RPMI7951 (cell line): ENCODE results near the gene RPL32. TPM values are rescaled to one million over a fixed set of nuclear protein-coding genes. Genes with fewer than 3 reads are reported as not detected.
"Not testable (repeated sequence)": the region's sequence is repeated elsewhere in the genome, so short reads cannot be mapped to it uniquely, and the experiment has no call there.

ENCODE experiments used
- DNase-seq: peaks from one replicate; pipeline ENCODE4 v3.0.0-alpha.2; 2012; ENCODE audit warnings: low read depth
- total RNA-seq: library from RNA; depleted of rRNA; stranded (reverse); fragments of >200 nt; shearing (Covaris generic); gene quantifications from 2 replicates; pipeline ENCODE4 v1.2.3, GENCODE V29; 2014

Gene RPL32
- total RNA-seq, 1 experiment from 2014 or later, result 2,401 TPM

DNA sequence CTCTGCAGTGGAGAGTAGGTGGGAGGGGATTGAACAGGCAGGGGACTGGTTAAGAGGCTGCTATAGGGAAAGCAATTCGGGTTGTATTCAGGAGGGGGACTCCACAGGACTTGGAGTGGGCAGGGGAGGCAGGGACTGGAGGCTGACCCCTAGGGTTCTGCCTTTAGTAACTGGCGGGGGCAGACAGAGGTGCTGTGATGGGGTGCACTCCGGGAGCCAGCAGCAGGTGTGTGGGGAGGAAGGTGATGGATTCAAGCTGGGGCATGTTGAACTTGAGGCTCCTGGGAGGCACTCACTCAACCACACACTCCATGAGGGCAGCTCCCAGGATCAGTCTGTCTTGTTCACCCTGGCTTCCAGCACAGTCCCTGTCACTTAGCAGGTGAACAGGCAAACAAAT is 32.4 kb downstream of the RPL32 start:
- DNase-seq, result no peak

DNA sequence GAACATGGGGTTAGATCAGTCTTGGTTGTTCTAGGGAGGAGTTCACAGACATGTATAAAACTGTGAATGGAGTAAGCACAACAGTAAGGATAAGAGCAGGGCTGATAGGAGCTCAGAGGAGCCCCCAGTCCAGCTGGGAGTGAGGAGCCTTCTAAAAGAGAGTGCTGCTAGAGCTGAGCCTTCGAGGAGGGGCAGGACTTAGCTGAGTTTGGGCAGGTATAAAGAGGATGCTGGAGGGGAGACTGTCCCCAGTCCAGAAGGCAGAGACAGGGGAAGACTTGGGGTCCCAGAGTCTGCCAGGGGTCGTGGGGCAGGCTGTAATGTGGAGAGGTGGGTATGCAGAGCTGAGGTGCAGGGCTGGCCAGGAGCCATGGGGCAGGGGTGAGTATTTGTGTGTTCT is 32.8 kb downstream of the RPL32 start:
- DNase-seq, result no peak

DNA sequence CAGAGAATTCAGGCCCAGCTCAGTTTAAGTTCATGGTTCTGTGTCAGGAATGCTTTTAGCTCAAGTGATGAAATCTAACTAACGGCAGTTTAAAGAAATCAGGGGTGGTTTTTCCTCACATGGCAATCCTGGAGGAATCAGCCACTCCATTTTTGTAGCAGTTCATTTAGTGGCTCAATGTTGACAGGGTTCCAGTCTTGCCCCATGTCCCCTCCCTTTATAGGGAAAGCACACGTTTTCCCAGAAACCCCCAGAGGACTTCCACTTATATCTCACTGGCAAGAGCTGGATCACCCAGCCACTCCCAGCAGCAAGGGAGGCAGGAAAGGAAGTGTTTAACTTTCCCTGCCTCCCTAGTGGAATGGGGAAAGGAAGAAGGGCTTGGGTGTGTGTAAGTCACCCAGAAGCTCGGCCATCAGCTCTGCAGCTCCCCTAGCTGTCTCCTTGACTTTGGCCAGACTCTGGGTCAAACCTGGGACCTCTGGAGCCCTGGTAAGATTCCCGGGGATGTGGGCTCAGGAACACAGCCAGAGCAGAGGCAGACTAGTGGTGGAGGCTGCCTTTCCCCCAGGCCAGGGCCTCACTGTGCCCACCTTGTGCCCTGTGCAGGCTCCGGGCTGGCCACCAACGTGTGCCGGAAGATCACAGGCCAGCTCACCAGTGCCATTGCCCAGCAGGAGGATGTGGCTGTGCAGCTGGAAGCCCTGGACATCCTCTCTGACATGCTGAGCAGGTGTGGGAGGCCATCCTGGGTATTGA is 33.6 kb downstream of the RPL32 start:
- no peak for DNase-seq

DNA sequence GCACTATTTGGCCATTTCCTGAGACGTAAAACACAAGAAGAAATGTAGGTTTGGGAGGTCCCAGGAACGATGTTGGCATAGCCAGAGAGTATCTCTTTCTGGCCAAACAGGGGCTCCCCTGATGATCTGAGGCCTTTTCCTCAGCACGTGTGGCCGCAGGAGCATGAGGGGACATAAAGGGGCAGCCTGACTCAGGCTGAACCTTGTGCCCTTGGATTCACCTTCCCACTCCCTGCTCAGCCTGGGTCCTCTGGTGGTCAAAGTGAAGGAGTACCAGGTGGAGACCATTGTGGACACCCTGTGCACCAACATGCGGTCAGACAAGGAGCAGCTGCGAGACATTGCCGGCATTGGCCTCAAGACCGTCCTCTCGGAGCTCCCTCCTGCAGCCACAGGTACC is 34.3 kb downstream of the RPL32 start:
- no peak for DNase-seq

DNA sequence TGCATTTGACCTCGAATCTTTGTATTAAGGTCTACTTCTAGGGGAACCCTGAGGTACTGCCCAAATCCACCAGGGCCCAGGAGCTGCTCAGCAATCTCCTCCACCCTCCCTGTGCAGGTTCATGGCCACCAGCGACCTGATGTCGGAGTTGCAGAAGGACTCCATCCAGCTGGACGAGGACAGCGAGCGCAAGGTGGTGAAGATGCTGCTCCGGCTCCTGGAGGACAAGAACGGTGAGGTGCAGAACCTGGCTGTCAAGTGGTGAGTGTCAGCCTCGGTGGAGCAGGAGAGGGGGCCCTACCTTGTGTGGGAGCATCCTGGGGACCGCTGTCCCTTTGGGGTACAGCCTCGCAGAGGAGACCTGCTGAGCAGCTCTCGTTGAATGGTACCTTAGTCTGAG is 38.0 kb downstream of the RPL32 start:
- DNase-seq, result no peak

DNA sequence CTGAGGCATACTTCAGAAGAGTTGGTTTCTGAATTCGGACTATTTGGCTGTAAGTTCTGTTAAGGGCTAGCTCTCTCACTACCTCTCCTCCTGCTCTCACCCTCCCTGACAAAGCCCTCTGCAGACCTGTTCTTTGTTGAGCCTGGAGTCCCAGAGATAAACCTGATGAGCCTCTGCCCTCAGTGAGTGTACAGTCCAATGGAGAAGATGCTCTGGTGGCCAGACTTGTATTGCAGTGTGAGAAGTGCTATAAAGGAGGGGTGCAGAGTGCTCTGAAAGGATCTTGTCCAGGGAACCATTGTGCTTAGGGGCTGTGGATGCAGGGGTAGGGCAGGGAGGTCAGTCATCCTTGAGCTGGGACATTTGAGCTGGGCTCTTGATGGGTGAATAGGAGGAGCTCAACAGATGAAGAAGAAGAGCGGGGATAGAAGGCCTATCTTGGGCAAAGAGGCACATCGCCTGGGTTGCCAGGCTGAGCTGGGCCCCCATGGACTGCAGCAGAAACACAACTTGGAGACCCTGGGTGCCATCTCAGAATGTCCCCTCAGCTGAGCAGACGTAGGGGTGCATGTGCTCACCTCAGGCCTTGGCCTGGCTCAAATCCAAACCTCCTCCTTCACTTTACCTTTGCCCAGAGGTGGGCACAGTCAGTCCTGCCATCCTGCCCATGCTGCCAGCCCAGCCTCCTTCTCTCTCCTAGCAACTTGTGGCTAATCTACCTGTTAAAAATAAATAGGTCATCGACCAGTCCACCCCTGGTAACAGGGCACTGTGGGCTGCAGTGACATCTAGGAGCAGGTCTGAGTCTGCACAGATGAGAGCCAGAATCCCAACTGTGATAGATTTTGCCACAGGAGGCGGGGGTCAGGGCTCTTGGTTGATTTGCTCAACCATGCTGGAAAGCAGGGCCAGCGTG is 41.6 kb downstream of the RPL32 start:
- DNase-seq, result no peak

DNA sequence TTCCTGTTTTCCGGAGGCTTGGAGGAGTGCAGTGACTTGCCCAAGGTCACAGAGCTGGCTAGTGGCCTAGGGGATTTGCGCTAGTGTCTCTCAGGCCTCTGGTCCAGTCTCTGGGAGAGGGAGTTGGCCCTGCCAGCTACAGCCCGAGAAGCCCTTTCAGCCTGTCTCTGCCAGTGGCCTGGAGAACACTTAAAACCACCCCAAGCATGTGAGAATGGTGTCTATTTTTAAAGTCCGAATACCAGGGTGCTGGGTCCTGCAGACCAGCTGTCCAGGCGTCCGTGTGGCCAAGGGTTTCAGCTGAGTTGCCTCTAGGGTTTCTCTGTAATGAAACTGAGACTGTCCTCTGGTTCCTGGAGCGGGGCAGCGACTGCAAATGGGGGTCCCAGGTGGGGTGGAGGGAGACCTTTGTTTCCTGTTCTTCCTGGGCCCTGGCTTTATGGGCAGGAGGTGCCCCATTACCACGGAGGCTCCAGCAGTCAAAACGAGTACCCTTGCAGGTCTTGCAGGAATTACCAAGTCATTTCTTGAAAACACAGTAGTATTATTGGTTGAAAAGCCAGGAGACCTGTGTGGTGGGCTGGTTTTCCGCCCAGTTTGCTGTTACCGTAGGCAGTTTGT is 42.7 kb downstream of the RPL32 start:
- no peak for DNase-seq

DNA sequence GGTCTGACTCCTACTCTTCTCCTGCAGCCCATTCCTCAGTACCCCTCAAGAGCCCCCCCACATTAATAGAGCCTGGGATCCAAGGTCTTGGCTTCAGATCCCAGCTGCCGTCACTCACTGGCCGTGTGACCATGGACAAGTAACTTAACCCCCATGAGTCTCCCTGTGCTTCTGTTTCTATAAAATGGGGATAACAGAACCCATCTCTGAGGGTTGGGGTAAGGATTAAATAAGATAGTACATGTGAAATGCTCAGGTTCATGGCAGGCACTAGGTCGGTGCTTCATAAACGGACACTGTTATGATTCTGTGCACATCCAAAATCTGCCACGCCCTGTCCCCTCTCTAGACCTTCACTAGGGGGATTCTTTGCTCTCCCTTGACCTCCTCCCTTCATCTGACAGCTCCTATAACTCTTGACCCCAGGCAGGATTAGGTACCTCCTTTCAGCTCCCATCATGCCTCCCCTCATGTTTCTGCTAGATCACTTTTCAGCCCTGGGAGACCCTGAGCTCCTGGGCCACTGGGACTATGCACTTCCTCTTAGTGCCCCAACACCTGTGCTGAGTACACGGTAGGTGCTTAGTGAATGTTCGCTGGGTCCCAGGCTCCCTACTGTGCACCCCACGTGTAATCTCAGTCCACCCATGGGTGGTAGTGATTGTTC is 43.3 kb downstream of the RPL32 start:
- no peak for DNase-seq

DNA sequence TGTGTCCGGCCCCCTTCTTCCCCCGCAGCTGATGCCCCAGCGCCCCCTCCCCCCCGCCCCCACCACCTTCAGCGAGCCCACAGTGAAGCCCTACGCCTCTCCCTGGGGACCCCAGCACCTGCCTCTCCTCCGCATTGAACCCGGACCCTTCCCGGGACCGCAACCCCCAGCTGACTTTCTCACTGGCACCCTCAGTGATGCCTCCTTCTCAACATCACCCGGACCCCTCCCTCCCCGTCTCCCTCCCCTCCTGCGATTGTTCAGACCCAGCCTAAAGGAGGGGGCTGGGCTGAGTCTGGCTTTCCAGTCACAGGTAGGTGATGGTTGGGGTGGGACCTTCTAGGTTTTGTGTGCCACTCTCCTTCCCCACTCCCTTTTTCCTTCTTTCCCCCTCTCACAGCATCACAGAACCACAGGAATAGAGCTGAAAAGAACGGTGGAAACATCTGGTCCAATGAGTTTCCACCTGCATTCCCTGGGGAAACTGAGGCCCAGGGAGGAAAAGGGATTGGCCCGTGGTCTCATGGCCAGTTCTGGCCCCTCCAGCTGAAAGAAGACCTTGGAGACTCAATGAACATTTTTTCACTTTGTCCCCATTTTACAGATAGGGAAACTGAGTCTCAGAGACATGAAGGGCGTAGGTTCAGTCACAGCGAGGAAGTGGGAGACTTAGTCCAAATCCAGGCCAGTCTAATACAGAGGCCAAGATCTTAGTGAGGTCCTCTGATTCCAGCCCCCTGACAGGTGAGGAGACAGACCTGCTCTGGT is 44.1 kb downstream of the RPL32 start:
- no peak for DNase-seq

DNA sequence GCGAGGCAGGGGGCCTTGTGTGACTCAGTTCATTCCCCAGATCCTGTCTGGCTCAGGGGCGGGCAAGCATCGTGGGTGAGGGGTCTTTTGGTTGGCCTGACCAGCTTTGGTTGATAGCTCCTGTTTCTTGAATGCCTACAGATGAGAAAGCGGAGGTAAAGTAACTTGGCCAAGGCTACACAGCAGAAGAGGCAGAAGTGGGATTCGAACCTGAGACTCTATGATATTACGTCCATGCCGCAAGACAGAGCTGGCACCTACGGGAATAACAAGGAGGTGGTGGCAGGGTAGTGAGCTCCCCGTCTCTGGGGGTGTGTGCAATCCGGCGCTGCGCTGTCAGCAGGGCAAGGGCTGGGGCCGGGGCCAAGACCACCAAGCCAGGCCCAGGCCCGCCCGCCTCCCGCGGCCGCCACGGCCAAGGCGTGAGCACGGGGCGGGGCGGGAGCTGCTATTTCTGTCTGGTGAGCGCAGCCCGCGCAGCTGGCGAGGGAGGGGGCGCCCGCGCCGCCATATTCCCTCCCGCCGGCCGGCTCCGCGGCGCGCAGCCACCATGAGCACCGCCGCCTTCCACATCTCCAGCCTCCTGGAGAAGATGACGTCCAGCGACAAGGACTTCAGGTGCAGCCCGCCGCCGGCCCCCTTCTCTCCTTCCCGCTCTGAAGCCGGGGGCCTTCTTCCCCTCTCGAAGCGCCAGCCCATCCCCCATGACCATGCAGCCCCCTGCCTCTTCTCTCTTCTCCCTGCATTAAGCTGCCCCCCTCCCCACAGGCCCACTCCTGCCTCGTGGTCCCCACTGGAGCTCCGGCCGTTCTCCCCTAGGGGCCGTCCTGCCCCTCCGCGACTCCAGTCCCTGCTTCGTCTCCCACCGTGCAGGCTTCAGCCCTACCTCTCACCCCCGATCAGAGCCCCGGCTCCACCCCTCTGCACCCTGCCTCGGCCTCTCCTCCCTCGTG is 44.9 kb downstream of the RPL32 start, which contains the start of gene CAND2:
TSS of gene CAND2 (plus strand) at position 510 of the 953 bp plus-strand sequence. CDS start at position 551, 41 bp downstream.
- DNase-seq, result peak; percentile 13

DNA sequence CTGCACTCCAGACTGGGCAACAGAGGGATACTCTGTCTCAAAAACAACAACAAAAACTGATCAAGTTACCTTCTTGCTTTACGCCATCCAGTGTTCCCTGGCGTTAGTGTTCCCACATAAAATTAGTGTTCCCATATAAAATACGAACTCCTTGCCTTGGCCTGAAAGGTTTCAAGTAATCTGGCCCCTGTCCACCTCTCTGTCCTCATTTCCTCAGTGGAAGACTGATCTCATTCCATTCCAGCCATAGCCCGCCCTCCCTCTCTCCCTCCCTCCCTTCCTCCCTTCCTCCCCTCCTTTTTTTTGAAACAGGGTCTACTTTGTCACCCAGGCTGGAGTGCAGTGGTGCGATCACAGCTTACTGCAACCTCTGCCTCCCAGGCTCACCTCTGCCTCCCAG is 47.7 kb downstream of the RPL32 start:
- DNase-seq, result no peak

DNA sequence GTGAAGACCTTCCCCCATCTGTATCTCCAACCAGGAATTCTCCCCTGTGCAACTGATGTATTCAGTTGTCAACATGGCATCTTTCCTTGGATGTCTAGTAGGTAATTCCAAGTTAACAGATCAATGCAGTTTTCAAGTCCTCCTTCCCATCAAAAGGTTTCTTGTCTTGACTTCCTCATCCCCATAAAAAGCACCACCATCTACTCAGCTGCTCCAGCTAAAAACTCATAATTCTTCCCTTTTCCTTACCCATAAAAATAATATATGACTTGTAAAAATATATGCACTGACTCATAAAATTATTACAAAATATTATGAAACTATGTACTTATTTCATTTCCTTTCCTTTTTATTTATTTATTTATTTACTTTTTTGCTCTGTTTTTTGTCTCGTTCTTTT is 49.9 kb downstream of the RPL32 start:
- no peak for DNase-seq

DNA sequence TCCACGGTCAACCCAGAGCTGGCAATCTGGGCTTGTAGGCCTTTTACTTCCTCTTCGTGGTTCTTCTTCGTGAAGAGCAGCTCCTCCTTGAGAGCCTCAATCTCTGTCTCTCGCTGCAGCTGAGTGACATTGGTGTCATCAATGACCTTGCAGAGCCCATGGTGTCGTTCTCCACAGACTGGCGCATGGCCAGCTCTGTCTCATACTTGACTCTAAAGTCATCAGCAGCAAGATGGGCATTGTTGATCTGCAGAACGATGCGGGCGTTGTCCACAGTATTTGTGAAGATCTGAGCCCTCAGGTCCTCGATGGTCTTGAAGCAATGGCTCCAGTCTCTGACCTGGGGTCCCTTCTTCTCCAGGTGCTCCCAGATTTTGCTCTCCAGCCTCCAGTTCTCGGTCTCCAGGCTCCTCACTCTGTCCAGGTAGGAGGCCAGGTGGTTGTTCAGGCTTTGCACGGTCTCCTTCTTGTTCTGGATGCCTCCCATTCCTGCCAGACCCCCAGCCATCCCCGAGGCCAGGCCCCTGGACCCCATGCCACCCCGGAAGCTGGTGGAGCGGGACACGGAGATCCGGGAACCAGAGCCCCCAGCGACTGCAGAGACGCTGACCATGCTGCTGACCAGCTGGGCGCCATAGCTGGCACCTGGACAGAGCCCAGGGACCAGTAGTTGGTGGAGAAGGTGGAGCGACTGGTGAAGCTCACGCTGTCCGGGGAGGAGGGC is 53.2 kb downstream of the RPL32 start:
- not testable (repeated sequence) for DNase-seq

DNA sequence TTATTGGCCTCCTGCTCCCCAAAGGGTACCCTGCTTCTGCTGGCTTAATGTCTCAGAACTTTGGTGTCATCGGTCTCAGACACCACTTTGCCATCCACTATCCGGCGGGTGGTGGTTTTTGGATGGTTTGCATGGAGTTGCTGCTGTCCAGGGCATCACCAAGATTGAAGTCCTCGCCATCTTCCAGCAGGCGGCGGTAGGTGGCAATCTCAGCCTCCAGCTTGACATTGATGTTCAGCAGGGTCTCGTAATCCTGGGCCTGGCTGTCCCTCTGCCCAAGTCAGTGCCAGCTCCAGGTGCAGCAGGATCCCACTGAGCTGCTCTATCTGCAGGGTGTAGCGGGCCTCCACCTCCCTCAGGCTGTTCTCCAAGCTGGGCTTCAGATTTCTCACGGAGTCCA is 54.0 kb downstream of the RPL32 start:
- peak; percentile 38 for DNase-seq

DNA sequence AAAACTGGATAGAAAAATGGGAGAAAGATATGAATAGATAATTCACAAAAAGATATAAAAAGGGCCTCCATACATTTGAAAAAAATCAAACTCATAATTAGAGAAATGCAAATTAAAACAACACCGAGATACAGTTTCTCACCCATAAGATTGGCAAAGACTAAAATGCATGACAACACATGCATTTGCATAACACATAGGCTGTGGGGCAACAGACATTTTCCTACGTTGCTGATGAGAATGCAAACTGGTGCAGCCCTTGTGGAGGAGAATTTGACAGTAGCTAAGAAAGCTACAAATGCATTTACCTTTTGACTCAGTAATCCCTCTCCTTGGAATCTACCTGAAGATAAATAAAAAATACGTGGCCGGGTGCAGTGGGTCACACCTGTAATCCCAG is 56.3 kb downstream of the RPL32 start:
- no peak for DNase-seq
